ENCODE measurements around the gene NTHL1.

Gene NTHL1

GRCh38 chr16:2093793-2094192, 46.2 kb upstream of the NTHL1 start:
- no peak for TF ChIP-seq YY1 (IDR thresholded peaks at IDR 0.05; ENCODE audit: low read depth)
- TF ChIP-seq REST (IDR thresholded peaks at IDR 0.05; ENCODE audit: low read depth): no peak
- TF ChIP-seq EP300 (IDR thresholded peaks at IDR 0.05; ENCODE audit: borderline replicate concordance): no peak
- no peak for TF ChIP-seq CREB1 (IDR thresholded peaks at IDR 0.05; ENCODE audit: low read depth)
- TF ChIP-seq TCF12 (IDR thresholded peaks at IDR 0.05; ENCODE audit: low read depth): no peak
- TF ChIP-seq CEBPB (IDR thresholded peaks at IDR 0.05): no peak
- TF ChIP-seq FOXM1 (IDR thresholded peaks at IDR 0.05; ENCODE audit: borderline replicate concordance, low read depth): no peak
- no peak for TF ChIP-seq RAD21 (IDR thresholded peaks at IDR 0.05; ENCODE audit: low read depth)
- TF ChIP-seq MAX (IDR thresholded peaks at IDR 0.05): no peak
- TF ChIP-seq TAF1 (IDR thresholded peaks at IDR 0.05; ENCODE audit: low read depth): no peak
- no peak for TF ChIP-seq TEAD4 (IDR thresholded peaks at IDR 0.05)
- no peak for TF ChIP-seq USF1 (IDR thresholded peaks at IDR 0.05)
- TF ChIP-seq ZBTB7A (IDR thresholded peaks at IDR 0.05; ENCODE audit: low read depth): no peak

GRCh38 chr16:2092866-2093265, 45.2 kb upstream of the NTHL1 start:
- no peak for TF ChIP-seq FOXM1 (IDR thresholded peaks at IDR 0.05; ENCODE audit: borderline replicate concordance, low read depth)
- no peak for TF ChIP-seq CEBPB (IDR thresholded peaks at IDR 0.05)
- TF ChIP-seq EP300 (IDR thresholded peaks at IDR 0.05; ENCODE audit: borderline replicate concordance): no peak
- no peak for TF ChIP-seq EGR1 (IDR thresholded peaks at IDR 0.05)
- no peak for TF ChIP-seq REST (IDR thresholded peaks at IDR 0.05; ENCODE audit: low read depth)

- TF ChIP-seq TEAD4 (IDR thresholded peaks at IDR 0.05) (no peak), YY1 (IDR thresholded peaks at IDR 0.05; ENCODE audit: low read depth) (no peak), EGR1 (IDR thresholded peaks at IDR 0.05) (no peak), CREB1 (IDR thresholded peaks at IDR 0.05; ENCODE audit: low read depth) (no peak), TCF12 (IDR thresholded peaks at IDR 0.05; ENCODE audit: low read depth) (no peak), FOXM1 (IDR thresholded peaks at IDR 0.05; ENCODE audit: borderline replicate concordance, low read depth) (no peak), NFIC (IDR thresholded peaks at IDR 0.05) (no peak), MAX (IDR thresholded peaks at IDR 0.05) (no peak), USF1 (IDR thresholded peaks at IDR 0.05) (no peak), EP300 (IDR thresholded peaks at IDR 0.05; ENCODE audit: borderline replicate concordance) (no peak)
Observed at GRCh38 chr16:2092256-2092620, 44.6 kb upstream of the NTHL1 start.

- no peak for TF ChIP-seq USF1 (IDR thresholded peaks at IDR 0.05)
- peak; percentile 11; the same call in 1 of the 2 replicates for TF ChIP-seq RAD21 (IDR thresholded peaks at IDR 0.05; ENCODE audit: low read depth)
Observed at GRCh38 chr16:2091547-2092255, 44.1 kb upstream of the NTHL1 start.

- TF ChIP-seq NFIC (IDR thresholded peaks at IDR 0.05) (peak; percentile 88), USF1 (IDR thresholded peaks at IDR 0.05) (no peak), FOXM1 (IDR thresholded peaks at IDR 0.05; ENCODE audit: borderline replicate concordance, low read depth) (no peak), TCF12 (IDR thresholded peaks at IDR 0.05; ENCODE audit: low read depth) (peak; percentile 84; the same call in 1 of the 2 replicates), CEBPB (IDR thresholded peaks at IDR 0.05) (peak; percentile 9; the same call in 1 of the 2 replicates), YY1 (IDR thresholded peaks at IDR 0.05; ENCODE audit: low read depth) (0 out of 2 replicates have a peak, but pooled peaks have one; percentile 22), EGR1 (IDR thresholded peaks at IDR 0.05) (peak; percentile 33; the same call in 1 of the 2 replicates), EP300 (IDR thresholded peaks at IDR 0.05; ENCODE audit: borderline replicate concordance) (peak; percentile 26; the same call in 1 of the 2 replicates), TAF1 (IDR thresholded peaks at IDR 0.05; ENCODE audit: low read depth) (no peak), MAX (IDR thresholded peaks at IDR 0.05) (peak; percentile 91), TEAD4 (IDR thresholded peaks at IDR 0.05) (peak; percentile 66), CREB1 (IDR thresholded peaks at IDR 0.05; ENCODE audit: low read depth) (no peak), RAD21 (IDR thresholded peaks at IDR 0.05; ENCODE audit: low read depth) (peak; percentile 58; the same call in 1 of the 2 replicates), ZBTB7A (IDR thresholded peaks at IDR 0.05; ENCODE audit: low read depth) (peak; percentile 65; the same call in 1 of the 2 replicates), REST (IDR thresholded peaks at IDR 0.05; ENCODE audit: low read depth) (no peak)
Observed at GRCh38 chr16:2090777-2091546, 43.3 kb upstream of the NTHL1 start.

Measured in Ishikawa (cell line).